Measurements from ENCODE around the gene RNU6-9.

GRCh38 chr19:900043-900301 lies 6.7 kb downstream of the RNU6-9 start:
- TF ChIP-seq, protein P1, sequence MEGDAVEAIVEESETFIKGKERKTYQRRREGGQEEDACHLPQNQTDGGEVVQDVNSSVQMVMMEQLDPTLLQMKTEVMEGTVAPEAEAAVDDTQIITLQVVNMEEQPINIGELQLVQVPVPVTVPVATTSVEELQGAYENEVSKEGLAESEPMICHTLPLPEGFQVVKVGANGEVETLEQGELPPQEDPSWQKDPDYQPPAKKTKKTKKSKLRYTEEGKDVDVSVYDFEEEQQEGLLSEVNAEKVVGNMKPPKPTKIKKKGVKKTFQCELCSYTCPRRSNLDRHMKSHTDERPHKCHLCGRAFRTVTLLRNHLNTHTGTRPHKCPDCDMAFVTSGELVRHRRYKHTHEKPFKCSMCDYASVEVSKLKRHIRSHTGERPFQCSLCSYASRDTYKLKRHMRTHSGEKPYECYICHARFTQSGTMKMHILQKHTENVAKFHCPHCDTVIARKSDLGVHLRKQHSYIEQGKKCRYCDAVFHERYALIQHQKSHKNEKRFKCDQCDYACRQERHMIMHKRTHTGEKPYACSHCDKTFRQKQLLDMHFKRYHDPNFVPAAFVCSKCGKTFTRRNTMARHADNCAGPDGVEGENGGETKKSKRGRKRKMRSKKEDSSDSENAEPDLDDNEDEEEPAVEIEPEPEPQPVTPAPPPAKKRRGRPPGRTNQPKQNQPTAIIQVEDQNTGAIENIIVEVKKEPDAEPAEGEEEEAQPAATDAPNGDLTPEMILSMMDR (IDR thresholded peaks at IDR 0.05): no peak
- TF ChIP-seq EZH2 (IDR thresholded peaks at IDR 0.05; ENCODE audit: borderline replicate concordance, insufficient read depth, low read depth, low read length, poor library complexity, severe bottlenecking): no peak

Measured in B cell (primary cell).